Measurements from ENCODE around the gene CSMD2.

Gene CSMD2

DNA sequence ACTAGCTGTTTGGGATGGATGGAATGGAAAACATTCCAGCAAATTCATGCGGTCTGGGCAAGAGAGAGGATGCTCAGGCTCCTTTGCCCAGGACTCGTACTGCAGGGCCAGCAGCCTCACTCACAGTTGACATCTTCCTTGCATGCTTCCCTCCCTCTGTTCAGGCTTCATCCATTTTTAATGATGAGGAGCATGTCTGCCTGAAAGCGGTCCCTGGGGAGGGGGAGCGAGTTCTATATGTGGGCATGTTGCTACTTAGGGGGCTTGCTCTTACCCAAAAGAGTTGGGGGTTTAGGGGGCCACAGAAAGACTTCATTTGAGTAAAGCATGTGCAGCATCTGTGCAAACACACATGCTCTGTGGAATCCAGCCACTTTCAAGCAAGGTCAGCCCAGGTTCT lies 203.0 kb downstream of the CSMD2 start:
- no peak for TF ChIP-seq ZNF274 (IDR thresholded peaks at IDR 0.05; ENCODE audit: low read depth, low read length)
- no peak for TF ChIP-seq SUZ12 (IDR thresholded peaks at IDR 0.05; ENCODE audit: extremely low read depth, insufficient read depth, insufficient read length)
- TF ChIP-seq YY1 (IDR thresholded peaks at IDR 0.05; ENCODE audit: insufficient read depth, insufficient read length) = no peak

DNA sequence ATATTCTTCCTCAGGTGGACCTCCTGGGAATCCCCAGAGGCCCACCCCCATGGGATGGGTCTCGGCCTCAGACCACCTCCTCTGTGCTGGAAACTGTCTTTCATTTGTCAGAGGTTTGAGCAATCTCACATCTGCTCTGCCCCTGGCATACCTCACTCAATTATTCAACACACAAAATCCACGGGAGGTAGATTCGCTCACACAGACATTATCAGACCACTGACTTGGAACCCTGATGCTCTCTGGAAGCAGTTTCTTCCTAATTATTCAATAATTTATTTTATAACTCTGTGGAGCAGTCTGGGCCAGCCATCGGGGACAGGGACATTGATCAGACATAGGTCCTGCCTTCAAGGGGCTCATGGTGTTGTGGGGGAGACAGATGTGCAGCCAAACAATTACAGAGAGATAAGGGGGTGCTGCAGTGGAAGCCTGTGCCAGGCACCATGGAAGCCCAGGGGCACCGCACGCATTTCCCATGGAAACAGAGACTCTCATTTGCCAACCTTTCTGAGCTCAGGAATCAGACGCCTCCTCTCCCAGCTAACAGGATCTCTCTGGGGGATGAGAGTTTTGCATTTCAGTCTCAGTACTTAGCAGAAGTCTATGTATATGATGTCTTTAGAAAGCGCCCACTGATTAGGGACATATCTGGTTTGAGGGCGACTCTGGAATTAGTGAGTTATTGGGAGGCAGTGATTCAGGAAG lies 204.7 kb downstream of the CSMD2 start:
- Histone ChIP-seq H3K9me3 (ENCODE audit: insufficient read depth, low read length) (no peaks in the 10 kb centered on the region), H3K9ac (ENCODE audit: insufficient read length, low read depth) (no peak overlapping the region), H3K4me3 (ENCODE audit: insufficient read length, low read depth) (no peak overlapping the region), H3K27me3 (ENCODE audit: insufficient read depth, insufficient read length) (no peaks in the 10 kb centered on the region), H3K36me3 (ENCODE audit: insufficient read depth, insufficient read length, low read length) (no peaks in the 10 kb centered on the region), H3K4me1 (ENCODE audit: insufficient read depth, insufficient read length) (no peaks in the 10 kb centered on the region)
- TF ChIP-seq ZNF274 (IDR thresholded peaks at IDR 0.05; ENCODE audit: low read depth, low read length) (no peak), YY1 (IDR thresholded peaks at IDR 0.05; ENCODE audit: insufficient read depth, insufficient read length) (no peak), SUZ12 (IDR thresholded peaks at IDR 0.05; ENCODE audit: extremely low read depth, insufficient read depth, insufficient read length) (no peak)
- no peak for DNase-seq (ENCODE audit: low read depth, low spot score)

More for the DNA sequence above, 203.0 kb downstream of the CSMD2 start:
- no peaks in the 10 kb centered on the region for H3K27me3 ChIP-seq (ENCODE audit: insufficient read depth, insufficient read length)
- H3K4me3 ChIP-seq (ENCODE audit: insufficient read length, low read depth) = no peak overlapping the region
- no peaks in the 10 kb centered on the region for H3K36me3 ChIP-seq (ENCODE audit: insufficient read depth, insufficient read length, low read length)
- H3K4me1 ChIP-seq (ENCODE audit: insufficient read depth, insufficient read length) = no peaks in the 10 kb centered on the region
- no peak overlapping the region for H3K9ac ChIP-seq (ENCODE audit: insufficient read length, low read depth)
- no peaks in the 10 kb centered on the region for H3K9me3 ChIP-seq (ENCODE audit: insufficient read depth, low read length)
- DNase-seq (ENCODE audit: low read depth, low spot score) = no peak

DNA sequence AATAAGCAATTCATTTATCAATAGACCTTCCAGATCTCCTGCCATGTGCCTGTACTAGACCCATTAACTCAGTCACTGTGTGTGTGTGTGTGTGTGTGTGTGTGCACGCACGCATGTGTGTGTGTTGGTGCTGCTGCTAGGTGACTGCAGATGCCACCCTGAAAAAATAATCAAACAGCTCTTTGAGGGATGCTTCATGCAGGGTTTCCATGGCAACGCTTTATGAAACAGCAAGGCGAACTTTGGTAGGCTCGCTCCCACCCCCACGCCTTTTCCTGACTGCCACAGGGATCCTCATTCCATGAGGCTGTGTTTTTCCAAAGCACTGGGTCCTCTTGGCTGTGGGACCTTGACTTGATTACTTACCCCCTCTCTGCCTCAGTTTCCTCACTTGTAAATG lies 207.2 kb downstream of the CSMD2 start:
- Histone ChIP-seq H3K36me3 (ENCODE audit: insufficient read depth, insufficient read length, low read length) (no peaks in the 10 kb centered on the region), H3K4me3 (ENCODE audit: insufficient read length, low read depth) (no peak overlapping the region), H3K9me3 (ENCODE audit: insufficient read depth, low read length) (no peaks in the 10 kb centered on the region), H3K27me3 (ENCODE audit: insufficient read depth, insufficient read length) (no peaks in the 10 kb centered on the region), H3K4me1 (ENCODE audit: insufficient read depth, insufficient read length) (no peaks in the 10 kb centered on the region), H3K9ac (ENCODE audit: insufficient read length, low read depth) (no peak overlapping the region)
- no peak for TF ChIP-seq SUZ12 (IDR thresholded peaks at IDR 0.05; ENCODE audit: extremely low read depth, insufficient read depth, insufficient read length)
- DNase-seq (ENCODE audit: low read depth, low spot score) = no peak

DNA sequence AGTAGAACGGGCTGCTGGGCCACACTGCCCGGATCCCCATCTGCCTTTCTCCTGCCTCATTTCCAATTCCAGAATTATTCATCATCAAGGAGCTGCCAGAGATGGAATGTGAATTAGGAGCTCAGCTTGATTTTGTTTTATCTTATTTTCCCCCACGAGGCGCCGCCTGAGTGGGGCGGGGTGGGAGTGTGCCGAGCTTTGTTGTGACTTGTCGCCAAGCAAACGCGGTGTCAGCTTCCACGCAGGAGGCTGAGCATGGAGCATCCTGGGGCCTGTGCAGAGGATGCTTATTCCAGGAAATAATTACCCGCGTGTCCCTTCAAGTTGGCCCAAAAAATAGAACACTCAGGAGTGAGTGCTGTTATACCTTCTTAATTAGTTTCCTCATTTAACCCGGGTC lies 209.9 kb downstream of the CSMD2 start:
- Histone ChIP-seq H3K9me3 (ENCODE audit: insufficient read depth, low read length) (no peaks in the 10 kb centered on the region), H3K36me3 (ENCODE audit: insufficient read depth, insufficient read length, low read length) (no peaks in the 10 kb centered on the region), H3K4me1 (ENCODE audit: insufficient read depth, insufficient read length) (no peaks in the 10 kb centered on the region), H3K4me3 (ENCODE audit: insufficient read length, low read depth) (no peak overlapping the region), H3K27me3 (ENCODE audit: insufficient read depth, insufficient read length) (no peaks in the 10 kb centered on the region), H3K9ac (ENCODE audit: insufficient read length, low read depth) (no peak overlapping the region)
- DNase-seq (ENCODE audit: low read depth, low spot score) = no peak
- TF ChIP-seq SUZ12 (IDR thresholded peaks at IDR 0.05; ENCODE audit: extremely low read depth, insufficient read depth, insufficient read length) (no peak), YY1 (IDR thresholded peaks at IDR 0.05; ENCODE audit: insufficient read depth, insufficient read length) (no peak), ZNF274 (IDR thresholded peaks at IDR 0.05; ENCODE audit: low read depth, low read length) (no peak)

DNA sequence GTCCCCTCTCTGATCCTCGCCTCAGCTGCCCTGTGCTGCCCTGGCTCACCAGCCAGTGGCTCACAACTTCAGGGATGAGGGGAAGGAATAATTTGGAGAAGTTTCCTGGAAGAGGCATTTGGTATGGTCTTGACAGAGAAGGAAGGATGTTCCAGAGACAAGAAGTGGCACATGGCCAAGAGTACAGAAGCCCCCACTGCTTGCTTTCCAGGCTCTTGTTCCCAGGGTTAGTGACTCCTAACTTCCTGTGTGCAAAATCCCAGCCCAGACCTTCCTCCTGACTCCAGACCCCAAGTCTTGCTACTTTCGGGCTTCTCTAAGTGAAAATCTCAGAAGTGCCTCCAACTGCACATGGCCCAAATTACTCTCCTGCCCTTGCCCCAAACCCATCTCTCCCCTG lies 215.5 kb downstream of the CSMD2 start:
- H3K9ac ChIP-seq (ENCODE audit: insufficient read length, low read depth) = no peak overlapping the region
- no peaks in the 10 kb centered on the region for H3K9me3 ChIP-seq (ENCODE audit: insufficient read depth, low read length)
- no peak overlapping the region for H3K4me3 ChIP-seq (ENCODE audit: insufficient read length, low read depth)
- no peaks in the 10 kb centered on the region for H3K36me3 ChIP-seq (ENCODE audit: insufficient read depth, insufficient read length, low read length)
- TF ChIP-seq YY1 (IDR thresholded peaks at IDR 0.05; ENCODE audit: insufficient read depth, insufficient read length) = no peak
- DNase-seq (ENCODE audit: low read depth, low spot score) = no peak
- H3K4me1 ChIP-seq (ENCODE audit: insufficient read depth, insufficient read length) = no peaks in the 10 kb centered on the region
- no peaks in the 10 kb centered on the region for H3K27me3 ChIP-seq (ENCODE audit: insufficient read depth, insufficient read length)

GRCh38 chr1:33948291-33948690 lies 216.7 kb downstream of the CSMD2 start:
- no peak overlapping the region for H3K9ac ChIP-seq (ENCODE audit: insufficient read length, low read depth)
- no peaks in the 10 kb centered on the region for H3K36me3 ChIP-seq (ENCODE audit: insufficient read depth, insufficient read length, low read length)
- H3K4me3 ChIP-seq (ENCODE audit: insufficient read length, low read depth) = no peak overlapping the region
- H3K4me1 ChIP-seq (ENCODE audit: insufficient read depth, insufficient read length) = no peaks in the 10 kb centered on the region
- no peak for DNase-seq (ENCODE audit: low read depth, low spot score)
- H3K27me3 ChIP-seq (ENCODE audit: insufficient read depth, insufficient read length) = no peaks in the 10 kb centered on the region
- TF ChIP-seq SUZ12 (IDR thresholded peaks at IDR 0.05; ENCODE audit: extremely low read depth, insufficient read depth, insufficient read length) = no peak
- no peak for TF ChIP-seq ZNF274 (IDR thresholded peaks at IDR 0.05; ENCODE audit: low read depth, low read length)
- TF ChIP-seq YY1 (IDR thresholded peaks at IDR 0.05; ENCODE audit: insufficient read depth, insufficient read length) = no peak
- H3K9me3 ChIP-seq (ENCODE audit: insufficient read depth, low read length) = no peaks in the 10 kb centered on the region

- H3K4me3 ChIP-seq (ENCODE audit: insufficient read length, low read depth) = no peak overlapping the region
- no peak for TF ChIP-seq YY1 (IDR thresholded peaks at IDR 0.05; ENCODE audit: insufficient read depth, insufficient read length)
- no peak for TF ChIP-seq SUZ12 (IDR thresholded peaks at IDR 0.05; ENCODE audit: extremely low read depth, insufficient read depth, insufficient read length)
- no peak for TF ChIP-seq ZNF274 (IDR thresholded peaks at IDR 0.05; ENCODE audit: low read depth, low read length)
- no peaks in the 10 kb centered on the region for H3K27me3 ChIP-seq (ENCODE audit: insufficient read depth, insufficient read length)
- no peaks in the 10 kb centered on the region for H3K4me1 ChIP-seq (ENCODE audit: insufficient read depth, insufficient read length)
- H3K36me3 ChIP-seq (ENCODE audit: insufficient read depth, insufficient read length, low read length) = no peaks in the 10 kb centered on the region
- H3K9me3 ChIP-seq (ENCODE audit: insufficient read depth, low read length) = no peaks in the 10 kb centered on the region
- H3K9ac ChIP-seq (ENCODE audit: insufficient read length, low read depth) = no peak overlapping the region
- DNase-seq (ENCODE audit: low read depth, low spot score) = no peak
Measured at GRCh38 chr1:33946836-33947235, 218.2 kb downstream of the CSMD2 start.

All from NT2/D1 (cell line).